Vagina (tissue), 2 donors: ENCODE results near the gene DAGLA.

Experiments
- CTCF ChIP-seq, 3 experiments: fragments of 450-650 bp in 2 of 3; fragments of 200-600 bp in 1 of 3; sonication (generic) in 1 of 3; IDR thresholded peaks; one replicate each; pipeline ENCODE4 v1.5.1; 2017 to 2019; ENCODE audit warnings: antibody characterized with exemption in 3 of 3, mild to moderate bottlenecking in 2 of 3, moderate library complexity in 2 of 3
- POLR2AphosphoS5 ChIP-seq, 2 donors: sonication (generic); formaldehyde crosslinking; IDR thresholded peaks; one replicate each; pipeline ENCODE4 v1.9.0; 2017; ENCODE audit warnings: antibody characterized with exemption in 2 of 2, mild to moderate bottlenecking in 2 of 2, low read depth in 1 of 2; ENCODE audit not compliant: insufficient read depth in 1 of 2

DNA sequence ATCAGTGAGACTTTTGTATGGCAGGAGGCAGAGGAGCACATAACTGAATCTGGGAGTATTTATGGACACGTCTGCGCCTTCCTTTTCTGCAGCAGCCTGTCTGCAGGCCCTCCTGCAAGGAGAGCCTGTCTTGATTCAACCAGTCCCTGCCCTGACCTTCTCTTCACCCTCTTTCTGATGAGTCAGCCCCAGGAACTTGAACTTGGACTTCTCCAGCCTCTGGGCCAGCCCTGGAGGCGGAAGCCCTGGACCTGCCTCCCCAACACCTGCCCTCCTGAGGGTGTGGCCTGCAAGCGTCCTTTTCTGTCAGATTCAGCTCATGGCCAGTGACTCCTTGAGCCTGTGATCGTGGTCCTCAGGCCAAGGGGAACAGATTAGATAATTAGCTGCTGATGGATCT lies 20.0 kb downstream of the DAGLA start:
- TF ChIP-seq CTCF (IDR thresholded peaks at IDR 0.05): no peak
- TF ChIP-seq POLR2AphosphoS5 (IDR thresholded peaks at IDR 0.05; ENCODE audit: insufficient read depth in 1 of 2, low read depth in 1 of 2): no peak
